HG03571 (cell line): ENCODE data around the gene PROX1.
A peak's percentile ranks its signal among the peaks of the same experiment; 100 is the strongest.

Experiments
- ATAC-seq: cut with Tn5 transposase; IDR thresholded peaks from one replicate; pipeline ENCODE4 v1.9.1; 2021; ENCODE audit not compliant: unreplicated experiment

The PROX1 gene

GRCh38 chr1:213979751-213980586 lies 7.8 kb upstream of the PROX1 start:
- ATAC-seq, result no peak

GRCh38 chr1:213980906-213981305 lies 6.9 kb upstream of the PROX1 start:
- no peak for ATAC-seq

DNA sequence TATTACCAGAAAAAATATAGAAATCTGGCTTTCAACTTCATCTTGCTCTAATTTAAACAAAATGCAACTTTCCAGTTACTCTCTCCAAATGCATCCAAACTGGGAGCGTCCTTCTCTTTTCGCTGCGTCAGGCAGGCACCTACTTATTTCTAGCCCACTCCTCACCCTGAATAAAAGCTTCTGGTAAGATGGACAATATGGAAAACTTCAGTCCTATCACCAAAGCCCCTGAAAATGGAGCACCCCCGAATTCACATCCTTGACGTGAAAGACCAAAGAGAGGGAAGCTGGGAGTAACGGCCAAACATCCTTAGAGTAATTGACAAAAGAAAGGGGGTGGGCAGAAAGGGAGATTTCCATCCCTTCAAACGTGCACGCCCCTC lies 5.5 kb upstream of the PROX1 start:
- ATAC-seq, result no peak

- no peak for ATAC-seq
Measured at GRCh38 chr1:213982672-213983492, 4.9 kb upstream of the PROX1 start.

GRCh38 chr1:213983493-213984386 lies 4.0 kb upstream of the PROX1 start:
- no peak for ATAC-seq

DNA sequence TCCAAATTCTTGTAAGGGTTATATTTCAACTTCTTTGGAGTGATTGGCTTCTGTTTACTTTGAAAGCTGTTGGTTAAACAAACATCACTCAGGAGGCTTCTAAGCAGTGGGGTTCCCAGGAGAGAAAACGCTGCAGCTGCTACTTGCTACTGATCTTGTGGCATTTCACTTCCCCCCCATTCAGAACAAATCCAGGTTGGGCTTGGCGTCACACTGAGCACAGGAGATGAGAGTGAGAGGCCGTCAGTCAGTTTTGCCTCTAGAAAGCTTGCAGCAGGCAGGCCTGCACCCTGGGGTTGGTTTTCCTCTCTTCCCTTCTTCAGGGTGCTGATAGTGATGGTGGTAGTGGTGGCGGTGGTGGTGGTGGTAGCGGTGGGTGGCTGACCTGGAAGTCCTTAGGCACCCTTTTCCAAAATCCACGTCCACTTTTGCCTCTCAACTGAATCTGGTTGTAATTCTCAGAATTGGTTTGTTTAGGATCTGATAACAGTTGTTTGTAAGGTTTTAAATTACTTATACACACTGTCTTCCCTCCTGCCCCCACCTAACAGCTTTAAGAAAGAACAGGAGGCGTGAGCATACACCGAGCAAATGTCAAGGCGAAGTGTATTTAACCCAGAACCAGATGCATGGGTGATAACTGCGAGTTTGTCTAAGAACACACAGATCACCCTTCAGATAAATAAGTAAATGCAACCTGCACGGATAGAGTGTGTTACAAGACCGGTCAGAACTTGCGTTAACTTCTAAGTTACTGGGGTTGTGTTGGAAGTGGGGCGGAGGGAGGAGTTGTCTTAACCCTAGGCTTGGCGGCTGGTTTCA lies 3.2 kb upstream of the PROX1 start:
- no peak for ATAC-seq

DNA sequence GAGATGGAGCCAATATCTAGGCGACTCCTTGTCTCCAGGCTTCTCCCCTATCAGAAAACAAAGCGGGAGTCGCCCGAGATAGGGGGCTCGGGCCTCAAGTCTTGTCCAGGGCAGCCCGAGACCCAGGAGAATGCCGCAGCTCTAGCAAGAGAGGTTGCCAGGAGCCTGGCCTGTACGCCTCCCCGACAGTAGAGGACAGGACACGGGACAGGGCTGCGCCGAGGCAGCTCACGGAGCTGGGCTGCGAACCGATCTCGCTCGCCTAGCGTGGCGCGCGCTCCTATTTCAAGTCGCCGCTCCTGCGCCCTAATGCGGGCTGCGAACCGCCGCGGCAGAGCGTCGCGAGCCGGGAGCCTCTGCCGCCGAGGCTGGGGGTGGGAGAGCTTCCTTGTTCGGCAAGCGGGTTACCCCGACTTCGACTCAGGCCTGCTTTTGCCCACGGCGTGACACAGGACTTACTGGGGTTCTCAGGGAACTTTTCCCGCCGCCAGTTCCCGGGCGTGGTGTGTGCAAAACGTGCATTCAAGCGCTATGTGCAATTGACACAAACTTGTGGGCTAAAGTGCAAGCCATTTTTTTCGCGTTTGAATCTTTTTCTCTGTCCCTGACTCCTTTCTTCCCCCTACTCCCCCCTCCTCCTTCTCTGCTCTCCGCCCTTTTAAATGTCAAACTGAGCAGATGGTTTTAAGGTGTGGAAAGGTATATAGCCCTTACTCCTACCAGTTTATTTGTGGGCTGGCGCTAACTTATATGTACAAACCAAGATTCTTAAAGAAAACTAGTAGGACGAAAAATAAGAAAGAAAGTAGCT lies 2.4 kb upstream of the PROX1 start:
- ATAC-seq, result no peak

DNA sequence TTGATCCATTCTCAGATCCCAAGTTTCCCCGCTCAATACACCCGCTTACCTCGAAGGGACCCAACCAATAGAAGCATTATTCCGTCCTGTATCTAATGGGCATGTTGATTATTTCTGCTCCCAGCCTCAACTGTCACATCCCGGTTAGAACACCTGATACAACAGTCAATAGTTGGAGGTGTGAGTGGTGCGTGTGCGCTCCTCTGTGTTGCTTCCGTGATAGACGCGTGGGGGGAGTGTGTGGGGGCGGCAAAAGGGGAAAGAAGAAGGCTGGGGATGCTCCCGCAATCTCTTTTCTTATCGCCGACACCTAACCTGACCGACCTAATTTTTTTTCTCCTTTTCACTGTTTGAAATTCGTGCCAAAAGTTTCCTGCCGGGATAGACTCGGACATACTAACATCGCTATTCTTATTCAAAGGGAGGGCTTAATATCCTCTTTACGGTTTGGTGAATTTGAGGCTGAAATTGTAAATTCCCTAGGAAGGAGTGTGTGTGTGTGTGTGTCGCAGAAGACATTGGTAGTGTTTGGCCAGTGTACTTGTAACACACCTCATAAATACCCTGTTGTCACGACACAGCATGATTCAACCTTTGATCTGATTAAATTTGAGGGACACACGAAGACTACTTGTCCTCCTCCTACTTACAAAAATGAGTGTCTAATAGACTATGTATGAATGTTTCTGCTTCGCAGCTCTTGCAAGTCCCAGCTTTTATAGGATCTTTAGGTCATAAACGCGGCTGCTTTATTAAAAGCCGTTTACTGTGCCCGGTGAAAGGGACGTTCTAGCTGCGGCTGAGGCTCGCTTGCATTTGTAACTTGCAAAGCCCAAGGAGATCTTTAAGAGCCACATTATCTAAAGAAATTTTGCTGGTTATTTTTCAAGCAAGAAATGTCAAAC lies 1.5 kb upstream of the PROX1 start:
- ATAC-seq, result no peak

DNA sequence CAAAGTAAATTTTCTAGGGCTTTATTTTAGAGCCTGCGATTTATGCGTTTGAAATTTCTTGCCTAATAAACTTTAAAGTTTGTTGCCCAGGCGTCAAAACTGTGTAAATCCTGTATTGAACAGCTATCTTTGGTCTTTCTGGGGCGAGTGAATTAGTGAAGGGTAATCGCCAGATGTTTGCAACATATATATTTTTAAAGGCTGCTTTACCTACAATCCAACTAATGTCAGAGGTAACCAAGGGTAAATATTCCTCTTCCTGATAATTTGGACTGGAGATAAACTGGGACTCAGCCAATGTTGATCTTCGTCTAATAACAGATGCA lies 885 bp upstream of the PROX1 start:
- no peak for ATAC-seq

- ATAC-seq, result peak; percentile 83
Measured at GRCh38 chr1:213987422-213987926, 299 bp upstream of the PROX1 start.

- ATAC-seq, result no peak
Measured at GRCh38 chr1:213988507-213989001, 781 bp downstream of the PROX1 start.

GRCh38 chr1:213989002-213989855 lies 1.5 kb downstream of the PROX1 start:
- no peak for ATAC-seq

DNA sequence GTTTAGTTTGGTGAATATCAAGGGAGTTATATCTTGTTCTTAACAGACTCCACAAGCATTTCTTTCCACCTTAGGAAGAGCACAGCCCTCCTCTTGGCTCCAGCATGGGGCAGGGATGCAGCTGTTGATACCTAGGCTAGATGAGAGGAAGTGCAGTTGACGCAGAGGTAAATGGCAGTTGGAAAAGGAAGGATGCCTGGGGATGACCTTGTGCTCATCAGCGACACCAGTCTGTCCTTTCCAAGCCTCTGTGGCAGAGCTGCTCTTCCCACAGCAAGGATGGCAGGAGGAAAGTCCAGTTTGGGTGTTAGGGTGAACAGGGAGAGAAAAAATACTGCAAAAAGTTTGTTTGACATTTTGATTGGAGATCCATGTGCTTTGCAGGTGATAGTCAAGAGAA lies 6.2 kb downstream of the PROX1 start:
- ATAC-seq, result no peak

GRCh38 chr1:213994888-213995287 lies 7.1 kb downstream of the PROX1 start:
- ATAC-seq, result no peak

GRCh38 chr1:213995603-213996002 lies 7.8 kb downstream of the PROX1 start:
- ATAC-seq, result no peak

DNA sequence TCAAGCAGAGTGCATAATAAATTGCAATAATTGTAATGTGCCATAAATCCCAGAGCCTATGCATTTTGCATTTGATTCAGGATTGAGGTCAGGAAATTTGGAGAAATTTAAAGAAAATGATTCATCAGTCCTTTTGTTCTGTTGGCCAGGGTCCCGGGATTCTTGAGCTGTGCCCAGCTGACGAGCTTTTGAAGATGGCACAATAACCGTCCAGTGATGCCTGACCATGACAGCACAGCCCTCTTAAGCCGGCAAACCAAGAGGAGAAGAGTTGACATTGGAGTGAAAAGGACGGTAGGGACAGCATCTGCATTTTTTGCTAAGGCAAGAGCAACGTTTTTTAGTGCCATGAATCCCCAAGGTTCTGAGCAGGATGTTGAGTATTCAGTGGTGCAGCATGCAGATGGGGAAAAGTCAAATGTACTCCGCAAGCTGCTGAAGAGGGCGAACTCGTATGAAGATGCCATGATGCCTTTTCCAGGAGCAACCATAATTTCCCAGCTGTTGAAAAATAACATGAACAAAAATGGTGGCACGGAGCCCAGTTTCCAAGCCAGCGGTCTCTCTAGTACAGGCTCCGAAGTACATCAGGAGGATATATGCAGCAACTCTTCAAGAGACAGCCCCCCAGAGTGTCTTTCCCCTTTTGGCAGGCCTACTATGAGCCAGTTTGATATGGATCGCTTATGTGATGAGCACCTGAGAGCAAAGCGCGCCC lies 8.7 kb downstream of the PROX1 start:
- ATAC-seq, result no peak
